Stimulated activated CD4-positive, alpha-beta T cell treated with anti-CD3 and anti-CD28 coated beads, TNF-alpha, amount 100 ng/mL, for 48 hours (primary cell): ENCODE measurements around the gene FBXW9.
"Not testable (repeated sequence)": the region's sequence is repeated elsewhere in the genome, so short reads cannot be mapped to it uniquely, and the experiment has no call there.

Experiments
- DNase-seq, 3 donors: peaks; one replicate each; pipeline ENCODE4 v3.0.0-alpha.2; 2020; ENCODE audit warnings: low read depth in 3 of 3

The FBXW9 gene

GRCh38 chr19:12656899-12657571 is 39.4 kb downstream of the FBXW9 start:
- peak in 2 of 3 donors; percentile 23 to 53 for DNase-seq

DNA sequence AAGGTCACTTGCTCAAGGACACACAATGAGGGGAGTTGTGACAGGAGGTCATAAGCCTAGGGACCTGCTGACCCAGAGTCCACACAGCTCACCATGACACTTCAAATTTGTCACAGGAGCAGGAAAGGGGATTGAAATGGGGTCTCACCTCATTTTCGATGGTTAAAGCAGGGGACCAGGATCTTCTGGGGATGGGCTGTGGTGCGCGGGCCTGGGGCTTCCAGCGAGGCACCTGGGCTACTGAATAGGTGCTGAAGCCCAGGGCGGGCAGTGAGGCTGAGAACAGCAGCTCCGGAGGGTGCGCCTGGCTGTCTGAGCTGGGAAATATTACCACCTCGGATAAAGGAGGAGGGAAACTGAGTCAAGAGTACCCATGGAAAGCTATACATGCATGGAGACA is 40.9 kb downstream of the FBXW9 start:
- no peak for DNase-seq

- no peak for DNase-seq
Observed at GRCh38 chr19:12652219-12652618, 44.2 kb downstream of the FBXW9 start.

GRCh38 chr19:12649941-12650340 is 46.5 kb downstream of the FBXW9 start:
- DNase-seq, result no peak

DNA sequence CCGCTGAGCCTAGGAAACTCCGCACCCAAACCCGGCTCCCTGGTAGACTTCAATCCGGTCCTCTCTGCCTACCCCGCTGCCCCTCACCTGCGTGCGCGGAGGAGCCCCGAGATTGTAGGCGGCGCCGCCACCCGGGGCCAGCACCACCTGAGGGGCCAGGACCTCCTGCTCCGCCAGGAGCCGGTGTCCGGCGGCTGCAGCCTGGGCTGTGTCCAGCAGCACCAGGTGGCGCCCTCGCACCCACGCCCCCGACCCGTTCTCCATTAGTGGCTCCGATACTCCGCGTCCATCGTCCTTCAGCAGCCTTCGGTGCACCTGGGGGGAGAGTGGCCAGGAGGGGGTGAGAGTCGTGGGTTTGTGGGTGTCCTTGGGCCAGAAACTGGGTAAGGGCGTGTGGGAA is 48.3 kb downstream of the FBXW9 start:
- DNase-seq, result no peak

GRCh38 chr19:12647490-12648071 is 48.9 kb downstream of the FBXW9 start:
- peak in 1 of 3 donors; percentile 54 for DNase-seq

GRCh38 chr19:12647047-12647446 is 49.4 kb downstream of the FBXW9 start:
- DNase-seq, result no peak

DNA sequence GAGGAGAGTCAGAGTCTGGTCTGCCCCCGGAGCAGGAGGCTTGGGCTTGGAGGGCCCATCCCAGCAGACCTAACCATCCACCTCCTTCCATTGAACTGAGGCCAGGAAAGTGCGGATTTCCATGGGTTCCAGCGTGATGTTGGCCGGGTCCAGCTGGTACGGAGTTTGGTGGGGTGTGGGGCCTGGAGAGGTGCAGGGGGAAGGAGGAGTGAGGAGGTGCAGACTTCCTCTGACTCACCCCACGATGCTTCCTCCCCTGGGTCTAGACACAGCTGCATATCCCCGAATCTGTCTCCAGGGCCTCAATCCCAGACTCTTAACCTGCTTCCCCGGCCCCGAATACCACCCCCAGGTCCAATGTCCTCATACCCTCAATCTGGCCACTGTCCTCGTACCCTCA is 49.9 kb downstream of the FBXW9 start:
- no peak for DNase-seq

DNA sequence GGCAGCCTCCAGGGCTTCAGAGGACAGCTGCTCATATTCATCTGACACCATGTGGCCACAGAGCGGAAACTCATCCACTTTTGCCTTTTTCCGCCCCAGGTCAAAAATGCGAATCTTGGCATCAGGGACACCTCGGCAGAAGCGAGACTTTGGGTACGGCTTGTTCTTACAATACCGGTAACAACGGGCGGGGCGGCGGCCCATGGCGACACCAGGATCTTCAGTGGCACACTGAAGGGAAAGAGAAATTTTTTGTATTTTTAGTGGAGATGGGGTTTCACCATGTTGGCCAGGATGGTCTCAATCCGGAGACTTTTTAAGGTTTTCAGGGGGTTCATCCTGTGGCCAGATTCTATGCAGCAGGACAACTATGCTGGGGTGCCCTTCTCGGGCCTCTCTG is 52.7 kb downstream of the FBXW9 start:
- DNase-seq, result not testable (repeated sequence)

DNA sequence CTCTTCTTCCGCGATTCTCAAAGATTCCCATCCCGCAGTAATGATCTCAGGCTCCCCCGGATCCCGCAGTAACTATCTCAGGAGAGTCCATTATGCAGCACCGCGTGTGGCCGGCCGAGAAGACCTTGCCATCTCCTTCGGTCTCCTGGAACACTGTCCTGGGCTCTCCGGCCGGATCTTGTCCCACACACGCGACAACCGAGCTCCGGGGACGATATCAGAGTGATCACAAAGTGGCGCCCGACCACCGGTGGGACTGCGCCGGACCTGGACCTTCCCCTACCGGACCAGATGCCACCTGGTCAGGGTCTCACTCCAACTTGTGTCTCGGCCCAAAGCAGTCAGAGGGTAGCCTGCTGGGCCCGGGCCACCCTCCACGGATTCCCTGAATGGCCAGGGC is 53.9 kb downstream of the FBXW9 start:
- no peak for DNase-seq

GRCh38 chr19:12641456-12641855 is 55.0 kb downstream of the FBXW9 start:
- no peak for DNase-seq

- DNase-seq, result peak; percentile 75 to 84 (median 82)
Observed at GRCh38 chr19:12639901-12640613, 56.4 kb downstream of the FBXW9 start.
